GM10248 (cell line): ENCODE data around the gene AQP12A.
"Not testable (repeated sequence)": the region's sequence is repeated elsewhere in the genome, so short reads cannot be mapped to it uniquely, and the experiment has no call there.

Experiments
- CTCF ChIA-PET: fragments of 300-600 bp; sonication (Branson Sonifier 250); formaldehyde crosslinking; extraction: SDS; loops from one replicate; lab custom pipeline; 2021; ENCODE audit warnings: antibody characterized with exemption; lab: Yijun Ruan, JAX
- POLR2A ChIA-PET: fragments of 350-650 bp; sonication (Branson Sonifier 250); formaldehyde crosslinking; extraction: SDS; loops from one replicate; lab custom pipeline; 2020; ENCODE audit warnings: antibody characterized with exemption; lab: Yijun Ruan, JAX
- DNase-seq: peaks from one replicate; pipeline ENCODE4 v3.0.0; 2012; ENCODE audit errors: extremely low spot score
- CTCF ChIP-seq: IDR thresholded peaks from 2 replicates; pipeline ENCODE4 v1.5.1; 2012; ENCODE audit warnings: mild to moderate bottlenecking, low read depth; ENCODE audit errors: extremely low read depth, missing control alignments, control extremely low read depth

Gene AQP12A

GRCh38 chr2:240691631-240692420 is at the start of gene AQP12A:
Gene AQP12A (plus strand): TSS chr2:240691866. CDS start chr2:240691914, 48 bp downstream.
- DNase-seq, POLR2A ChIA-PET, CTCF ChIA-PET: not testable (repeated sequence)

- TF ChIP-seq CTCF = no peak
- CTCF ChIA-PET = no interaction called here
- POLR2A ChIA-PET = no interaction called here
- DNase-seq = no peak
Measured at GRCh38 chr2:240642061-240642805, 49.4 kb upstream of the AQP12A start.

GRCh38 chr2:240642806-240643092 is 48.9 kb upstream of the AQP12A start:
- peak; percentile 13 for DNase-seq
- ChIA-PET POLR2A (no interaction called here), CTCF (no interaction called here)
- no peak for TF ChIP-seq CTCF

DNA sequence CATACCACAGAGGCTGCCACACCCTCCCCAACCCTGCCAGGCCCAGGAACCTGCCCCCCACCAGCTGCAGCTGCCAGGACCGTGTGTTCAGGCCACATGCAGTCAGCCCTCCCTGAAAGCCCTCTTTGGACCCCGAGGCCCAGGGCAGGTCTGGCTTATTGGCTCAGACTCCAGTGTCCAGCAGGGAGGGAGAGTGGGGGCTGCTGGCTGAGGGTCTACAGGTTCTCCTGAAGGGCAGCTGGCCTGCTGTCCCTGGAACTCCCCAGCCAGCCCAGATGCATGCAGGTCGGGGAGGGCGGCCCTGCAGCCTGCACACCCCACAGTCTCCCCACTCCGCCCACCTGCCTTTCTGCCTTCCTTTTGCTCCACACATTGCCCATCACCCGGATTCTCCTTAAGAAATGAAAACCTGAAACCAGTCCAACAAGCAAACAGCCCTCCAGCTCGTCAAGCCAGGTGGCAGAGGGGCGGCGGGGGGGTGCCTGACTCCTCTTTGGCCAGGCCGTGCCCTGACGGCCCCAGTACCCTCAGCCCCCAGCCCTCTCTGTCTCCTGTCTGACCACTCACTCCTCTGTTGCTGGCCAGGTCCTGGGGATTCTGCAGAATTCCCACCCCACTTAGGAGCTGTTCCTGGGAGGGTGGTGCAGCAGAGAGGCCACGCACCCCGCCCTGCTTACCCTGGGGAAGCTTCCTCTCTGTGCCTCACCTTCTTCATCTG is 48.4 kb upstream of the AQP12A start:
- ChIA-PET POLR2A (no interaction called here), CTCF (no interaction called here)
- TF ChIP-seq CTCF = no peak
- DNase-seq = no peak

- no peak for TF ChIP-seq CTCF
- no peak for DNase-seq
- ChIA-PET CTCF (no interaction called here), POLR2A (no interaction called here)
Measured at GRCh38 chr2:240643811-240644150, 47.9 kb upstream of the AQP12A start.

DNA sequence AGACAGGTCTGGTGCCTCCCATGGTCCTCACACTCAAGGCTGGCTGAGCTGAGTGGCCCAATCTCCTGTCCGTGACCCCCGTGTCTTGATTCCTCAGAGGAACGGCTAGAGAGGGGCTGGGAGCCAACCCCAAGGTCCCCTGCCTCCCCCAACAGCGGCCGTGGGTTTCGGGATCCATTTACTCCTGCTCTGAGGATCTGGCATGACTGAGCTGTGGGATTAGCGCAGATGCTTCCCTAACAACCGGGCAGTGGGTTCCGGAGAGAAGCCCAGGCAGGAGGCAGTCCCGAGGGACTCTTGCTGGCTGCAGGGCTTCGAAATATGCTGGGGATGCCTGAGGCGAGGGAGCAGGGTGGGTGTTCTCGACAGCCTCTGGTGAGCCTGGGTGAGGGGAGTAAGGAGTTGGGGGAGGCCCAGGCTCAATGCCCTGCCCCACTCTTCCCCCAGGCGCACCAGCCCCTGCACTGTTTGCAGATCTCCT is 47.5 kb upstream of the AQP12A start:
- POLR2A ChIA-PET = no interaction called here
- no peak for TF ChIP-seq CTCF
- CTCF ChIA-PET = no interaction called here
- DNase-seq = peak; percentile 6

DNA sequence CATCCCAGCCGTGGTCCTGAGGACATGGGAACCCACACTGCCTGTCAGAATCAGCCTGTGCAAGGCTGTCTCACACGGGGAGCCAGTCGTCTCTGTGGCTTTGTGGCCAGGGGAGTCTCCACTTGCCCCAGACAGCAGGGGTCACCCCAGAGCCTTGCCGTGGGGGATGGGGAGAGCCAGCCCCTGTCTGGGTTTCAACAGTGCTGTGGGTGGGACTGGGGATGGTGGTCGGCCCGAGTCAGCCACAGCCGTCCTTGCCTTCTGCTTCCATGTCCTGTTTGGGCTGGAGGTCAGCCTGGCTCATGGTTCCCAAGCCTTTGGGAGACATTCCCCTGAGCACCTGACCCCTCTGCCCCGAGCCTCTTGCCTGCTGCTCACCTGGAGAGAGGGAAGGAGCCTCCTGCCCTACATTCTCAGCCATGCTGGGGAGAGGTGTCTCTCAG is 46.8 kb upstream of the AQP12A start:
- peak; percentile 15 for DNase-seq
- TF ChIP-seq CTCF = no peak
- ChIA-PET POLR2A (no interaction called here), CTCF (no interaction called here)
